ENCODE results near the gene SH3GLB1.

SH3GLB1 gene

GRCh38 chr1:86787621-86788020 is 83.2 kb downstream of the SH3GLB1 start:
- no peaks in the 10 kb centered on the region for H3K9me3 ChIP-seq (ENCODE audit: severe bottlenecking)
- H3K27me3 ChIP-seq (ENCODE audit: insufficient read depth, low read depth, severe bottlenecking) = no peaks in the 10 kb centered on the region
- no peak overlapping the region for H3K4me3 ChIP-seq (ENCODE audit: low read depth, low read length)
- no peak for DNase-seq
- no peak for TF ChIP-seq CTCF (IDR thresholded peaks at IDR 0.05; ENCODE audit: low read depth, low read length)
- no peaks in the 10 kb centered on the region for H3K36me3 ChIP-seq
- no peak overlapping the region for H3K27ac ChIP-seq

GRCh38 chr1:86788300-86789206 is 84.2 kb downstream of the SH3GLB1 start:
- no peaks in the 10 kb centered on the region for H3K36me3 ChIP-seq
- H3K27me3 ChIP-seq (ENCODE audit: insufficient read depth, low read depth, severe bottlenecking) = no peaks in the 10 kb centered on the region
- H3K27ac ChIP-seq = no peak overlapping the region
- TF ChIP-seq CTCF (IDR thresholded peaks at IDR 0.05; ENCODE audit: low read depth, low read length) = no peak
- no peak overlapping the region for H3K4me3 ChIP-seq (ENCODE audit: low read depth, low read length)
- H3K9me3 ChIP-seq (ENCODE audit: severe bottlenecking) = no peaks in the 10 kb centered on the region
- no peak for DNase-seq

- no peak overlapping the region for H3K4me3 ChIP-seq (ENCODE audit: low read depth, low read length)
- no peaks in the 10 kb centered on the region for H3K36me3 ChIP-seq
- H3K9me3 ChIP-seq (ENCODE audit: severe bottlenecking) = no peaks in the 10 kb centered on the region
- DNase-seq = no peak
- H3K27ac ChIP-seq = no peak overlapping the region
- TF ChIP-seq CTCF (IDR thresholded peaks at IDR 0.05; ENCODE audit: low read depth, low read length) = no peak
- no peaks in the 10 kb centered on the region for H3K27me3 ChIP-seq (ENCODE audit: insufficient read depth, low read depth, severe bottlenecking)
Observed at GRCh38 chr1:86795316-86795715, 90.9 kb downstream of the SH3GLB1 start.
